K562 (cell line): ENCODE results near the gene LCA5L. TPM values are rescaled to one million over a fixed set of nuclear protein-coding genes. Genes with fewer than 3 reads are reported as not detected.
A peak's percentile ranks its signal among the peaks of the same experiment; 100 is the strongest.

ENCODE experiments used
- BCOR ChIP-seq: fragments of 450-650 bp; IDR thresholded peaks from 2 replicates; pipeline ENCODE4 v1.6.1; 2016
- EGR1 ChIP-seq: fragments of 450-650 bp; conservative IDR thresholded peaks from 2 replicates; pipeline ENCODE4 v1.6.1; 2017; ENCODE audit warnings: mild to moderate bottlenecking
- NEUROD1 ChIP-seq: fragments of 150-350 bp; IDR thresholded peaks from 2 replicates; pipeline ENCODE4 v1.6.1; 2014; ENCODE audit warnings: borderline replicate concordance, low read length, low read depth; ENCODE audit not compliant: partially characterized antibody
- SIN3A ChIP-seq, 2 experiments: fragments of 150-350 bp in 1 of 2; IDR thresholded peaks; 2 replicates each; pipeline ENCODE4 v1.6.1; 2011 to 2016; ENCODE audit warnings: borderline replicate concordance in 2 of 2, low read depth in 2 of 2, low read length in 2 of 2, mild to moderate bottlenecking in 2 of 2, moderate library complexity in 2 of 2; ENCODE audit not compliant: control insufficient read depth in 1 of 2
- SOX6 ChIP-seq: fragments of 450-650 bp; IDR thresholded peaks from 2 replicates; pipeline ENCODE4 v1.6.1; 2014; ENCODE audit warnings: mild to moderate bottlenecking
- TCF3 ChIP-seq: sonication (generic); formaldehyde crosslinking; IDR thresholded peaks from 2 replicates; pipeline ENCODE4 v1.4.0; 2020; ENCODE audit warnings: mild to moderate bottlenecking, missing genetic modification reagents
- ZBTB17 ChIP-seq: fragments of 450-650 bp; formaldehyde crosslinking; IDR thresholded peaks from 2 replicates; pipeline ENCODE4 v1.4.0; 2020; ENCODE audit warnings: mild to moderate bottlenecking
- ZKSCAN3 ChIP-seq: fragments of 250-450 bp; sonication (Bioruptor Pico); IDR thresholded peaks from 2 replicates; pipeline ENCODE4 v1.4.0; 2020
- ZNF197 ChIP-seq: fragments of 200-800 bp; sonication (Bioruptor generic); IDR thresholded peaks from 2 replicates; pipeline ENCODE4 v1.6.1; 2016; ENCODE audit warnings: low read depth, missing genetic modification characterization, missing compliant biosample characterization
- polyA plus RNA-seq, 8 experiments: library from polyadenylated mRNA; depleted of rRNA in 4 of 8; stranded (reverse) in 5 of 8; unstranded in 3 of 8; fragments of >200 nt; fragmentation: Nextera tagmentation in 2 of 8; fragmentation: Illumina TruSeq in 1 of 8; extraction: Ambion mirVana in 2 of 8; extraction: Trizol in 1 of 8; gene quantifications; 2 replicates each; pipeline versions ENCODE4 v1.2.1 to v1.2.3, GENCODE V29; 2011 to 2014; ENCODE audit warnings: inconsistent platforms in 1 of 8, missing spikeins in 1 of 8
- total RNA-seq, 7 experiments: library from RNA; depleted of rRNA in 6 of 7; stranded (reverse); fragments of >200 nt in 6 of 7; fragmentation: Illumina TruSeq in 2 of 7; extraction: Trizol in 2 of 7; gene quantifications; 2 replicates each; pipeline versions ENCODE4 v1.2.1 to v1.2.3, GENCODE V29; 2011 to 2021; ENCODE audit warnings: low replicate concordance in 1 of 7
- TF ChIP-seq, protein P1 (sequence below): fragments of 200-800 bp; sonication (Bioruptor generic); IDR thresholded peaks from 2 replicates; pipeline ENCODE4 v1.6.1; 2017; ENCODE audit warnings: missing genetic modification characterization, missing compliant biosample characterization
- TF ChIP-seq, protein P2 (sequence below), 2 experiments: fragments of 450-650 bp in 1 of 2; sonication (generic) in 1 of 2; formaldehyde crosslinking in 1 of 2; IDR thresholded peaks; 2 replicates each; pipeline versions ENCODE4 v1.7.1 to v1.9.0; 2016 to 2022; ENCODE audit warnings: inconsistent platforms in 1 of 2, mild to moderate bottlenecking in 1 of 2, missing genetic modification reagents in 1 of 2

Gene LCA5L
- total and polyA plus RNA-seq, 9 of the 15 experiments (the other 6 are each of a cell fraction or from before 2014, with no cell fraction given): 1.8 to 4.9 (median 3.8) TPM

GRCh38 chr21:39377444-39378050 is 68.0 kb downstream of the LCA5L start (continued):
- TF ChIP-seq NEUROD1 (peak; percentile 11), BCOR (no peak), EGR1 (0 out of 2 replicates have a peak, but pooled peaks have one; percentile 13), TCF3 (CRISPR knock-in tag) (0 out of 2 replicates have a peak, but pooled peaks have one; percentile 4), ZKSCAN3 (CRISPR knock-in tag) (no peak), ZNF197 (CRISPR knock-in tag) (peak; percentile 37; the same call in 1 of the 2 replicates), SOX6 (0 out of 2 replicates have a peak, but pooled peaks have one; percentile 9), ZBTB17 (CRISPR knock-in tag) (no peak), SIN3A (IDR thresholded peaks at IDR 0.05; ENCODE audit: borderline replicate concordance in 2 of 2, control insufficient read depth in 1 of 2, low read depth in 2 of 2, low read length in 2 of 2) (no peak)
- TF ChIP-seq, protein P1, sequence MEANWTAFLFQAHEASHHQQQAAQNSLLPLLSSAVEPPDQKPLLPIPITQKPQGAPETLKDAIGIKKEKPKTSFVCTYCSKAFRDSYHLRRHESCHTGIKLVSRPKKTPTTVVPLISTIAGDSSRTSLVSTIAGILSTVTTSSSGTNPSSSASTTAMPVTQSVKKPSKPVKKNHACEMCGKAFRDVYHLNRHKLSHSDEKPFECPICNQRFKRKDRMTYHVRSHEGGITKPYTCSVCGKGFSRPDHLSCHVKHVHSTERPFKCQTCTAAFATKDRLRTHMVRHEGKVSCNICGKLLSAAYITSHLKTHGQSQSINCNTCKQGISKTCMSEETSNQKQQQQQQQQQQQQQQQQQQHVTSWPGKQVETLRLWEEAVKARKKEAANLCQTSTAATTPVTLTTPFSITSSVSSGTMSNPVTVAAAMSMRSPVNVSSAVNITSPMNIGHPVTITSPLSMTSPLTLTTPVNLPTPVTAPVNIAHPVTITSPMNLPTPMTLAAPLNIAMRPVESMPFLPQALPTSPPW (CRISPR knock-in tag): peak; percentile 30; the same call in 1 of the 2 replicates
- TF ChIP-seq, protein P2, sequence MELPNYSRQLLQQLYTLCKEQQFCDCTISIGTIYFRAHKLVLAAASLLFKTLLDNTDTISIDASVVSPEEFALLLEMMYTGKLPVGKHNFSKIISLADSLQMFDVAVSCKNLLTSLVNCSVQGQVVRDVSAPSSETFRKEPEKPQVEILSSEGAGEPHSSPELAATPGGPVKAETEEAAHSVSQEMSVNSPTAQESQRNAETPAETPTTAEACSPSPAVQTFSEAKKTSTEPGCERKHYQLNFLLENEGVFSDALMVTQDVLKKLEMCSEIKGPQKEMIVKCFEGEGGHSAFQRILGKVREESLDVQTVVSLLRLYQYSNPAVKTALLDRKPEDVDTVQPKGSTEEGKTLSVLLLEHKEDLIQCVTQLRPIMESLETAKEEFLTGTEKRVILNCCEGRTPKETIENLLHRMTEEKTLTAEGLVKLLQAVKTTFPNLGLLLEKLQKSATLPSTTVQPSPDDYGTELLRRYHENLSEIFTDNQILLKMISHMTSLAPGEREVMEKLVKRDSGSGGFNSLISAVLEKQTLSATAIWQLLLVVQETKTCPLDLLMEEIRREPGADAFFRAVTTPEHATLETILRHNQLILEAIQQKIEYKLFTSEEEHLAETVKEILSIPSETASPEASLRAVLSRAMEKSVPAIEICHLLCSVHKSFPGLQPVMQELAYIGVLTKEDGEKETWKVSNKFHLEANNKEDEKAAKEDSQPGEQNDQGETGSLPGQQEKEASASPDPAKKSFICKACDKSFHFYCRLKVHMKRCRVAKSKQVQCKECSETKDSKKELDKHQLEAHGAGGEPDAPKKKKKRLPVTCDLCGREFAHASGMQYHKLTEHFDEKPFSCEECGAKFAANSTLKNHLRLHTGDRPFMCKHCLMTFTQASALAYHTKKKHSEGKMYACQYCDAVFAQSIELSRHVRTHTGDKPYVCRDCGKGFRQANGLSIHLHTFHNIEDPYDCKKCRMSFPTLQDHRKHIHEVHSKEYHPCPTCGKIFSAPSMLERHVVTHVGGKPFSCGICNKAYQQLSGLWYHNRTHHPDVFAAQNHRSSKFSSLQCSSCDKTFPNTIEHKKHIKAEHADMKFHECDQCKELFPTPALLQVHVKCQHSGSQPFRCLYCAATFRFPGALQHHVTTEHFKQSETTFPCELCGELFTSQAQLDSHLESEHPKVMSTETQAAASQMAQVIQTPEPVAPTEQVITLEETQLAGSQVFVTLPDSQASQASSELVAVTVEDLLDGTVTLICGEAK (IDR thresholded peaks at IDR 0.05): 0 out of 2 replicates have a peak, but pooled peaks have one; percentile 13
- TF ChIP-seq, protein P2 (CRISPR knock-in tag; IDR thresholded peaks at IDR 0.05): no peak
